HG03103 (cell line): ENCODE data around the gene VPS16.

Experiments
- ATAC-seq: cut with Tn5 transposase; IDR thresholded peaks from one replicate; pipeline ENCODE4 v1.9.1; 2021; ENCODE audit warnings: low read depth; ENCODE audit not compliant: unreplicated experiment

The VPS16 gene

DNA sequence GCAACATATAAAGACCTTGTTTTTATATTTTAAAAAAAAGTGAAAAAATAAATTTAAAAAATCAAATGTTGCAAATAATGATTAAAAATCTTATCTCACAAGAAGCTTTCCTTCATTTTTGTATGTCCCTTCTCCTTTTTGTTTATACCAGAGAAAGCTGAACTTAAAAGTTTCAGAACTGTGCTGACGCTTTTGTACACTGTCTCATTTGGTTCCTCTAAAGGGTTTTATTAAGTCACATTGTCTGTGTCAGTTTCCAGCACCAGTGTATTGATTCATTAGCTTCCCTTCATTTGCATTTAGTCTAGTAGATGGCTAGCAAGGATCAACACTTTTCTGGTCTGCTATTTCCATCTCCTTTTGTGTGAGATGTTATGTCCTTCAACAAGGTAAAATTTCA lies 6.8 kb upstream of the VPS16 start:
- ATAC-seq, result no peak

GRCh38 chr20:2834401-2835110 lies 6.0 kb upstream of the VPS16 start:
- no peak for ATAC-seq

DNA sequence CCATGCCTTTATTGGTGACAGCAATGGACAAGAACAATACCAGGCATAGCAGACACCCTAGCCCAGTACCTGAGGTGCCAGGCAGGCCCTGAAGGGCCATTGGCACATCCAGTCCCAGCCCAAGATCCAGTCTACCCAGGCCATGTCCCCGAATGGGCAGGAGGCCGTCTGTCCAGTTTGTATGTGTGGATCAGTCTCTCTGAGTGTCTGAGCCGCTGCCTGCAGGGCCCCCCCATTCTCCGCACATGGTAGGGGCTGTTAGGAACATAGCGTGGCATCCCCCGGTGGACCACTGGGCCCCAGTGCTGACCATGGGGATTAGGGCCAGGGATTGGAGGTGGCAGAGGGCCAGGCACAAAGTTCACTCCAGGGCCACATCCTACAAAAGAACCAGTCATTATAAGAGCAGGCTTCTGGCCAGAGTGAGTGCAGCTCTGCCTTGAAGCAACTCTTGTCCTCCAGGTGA lies 5.2 kb upstream of the VPS16 start:
- ATAC-seq, result no peak

GRCh38 chr20:2836035-2836434 lies 4.5 kb upstream of the VPS16 start:
- no peak for ATAC-seq

DNA sequence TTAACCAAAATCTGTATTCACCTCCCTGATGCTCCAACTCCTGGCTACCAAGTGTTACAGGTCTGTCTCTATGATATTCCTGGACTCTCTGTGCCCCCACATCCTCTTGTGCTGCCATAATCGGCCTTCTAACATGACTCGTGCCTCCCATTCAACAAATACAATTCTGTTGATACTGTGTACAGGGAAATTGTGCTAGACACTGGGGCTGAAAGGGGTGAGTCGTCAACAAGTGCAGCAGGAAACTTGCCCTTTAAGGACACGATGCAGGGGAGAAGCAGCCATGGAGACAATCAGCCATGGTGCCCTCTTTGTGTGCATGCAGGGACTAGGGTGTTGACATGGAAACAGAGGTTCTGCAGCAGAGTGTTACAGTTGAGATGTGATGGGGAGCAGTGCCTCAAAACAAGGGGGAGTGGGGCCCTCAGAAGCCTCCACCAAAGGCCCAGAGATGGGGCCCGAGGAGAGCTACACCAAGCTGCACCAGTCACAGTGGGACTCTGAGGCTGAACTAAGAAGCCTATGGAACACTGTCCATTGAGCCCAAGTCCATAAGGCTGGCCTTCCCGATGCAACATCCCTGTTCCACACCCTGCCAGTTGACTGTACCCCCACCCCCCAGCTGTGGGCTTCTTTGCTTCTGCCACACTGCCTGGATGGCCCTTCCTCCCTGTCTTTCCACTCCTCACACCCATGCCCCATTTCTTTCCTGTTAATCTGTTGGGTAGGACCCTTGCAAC lies 3.2 kb upstream of the VPS16 start:
- no peak for ATAC-seq

GRCh38 chr20:2838170-2838797 lies 2.3 kb upstream of the VPS16 start:
- no peak for ATAC-seq

- no peak for ATAC-seq
Measured at GRCh38 chr20:2838847-2839671, 1.5 kb upstream of the VPS16 start.

- no peak for ATAC-seq
Measured at GRCh38 chr20:2839732-2840137, 810 bp upstream of the VPS16 start.

GRCh38 chr20:2840967-2841531 lies 504 bp downstream of the VPS16 start:
- ATAC-seq, result peak; percentile 28

GRCh38 chr20:2845607-2846006 lies 5.1 kb downstream of the VPS16 start:
- ATAC-seq, result no peak

GRCh38 chr20:2846698-2847097 lies 6.2 kb downstream of the VPS16 start:
- ATAC-seq, result no peak

- no peak for ATAC-seq
Measured at GRCh38 chr20:2847802-2848201, 7.3 kb downstream of the VPS16 start.

- no peak for ATAC-seq
Measured at GRCh38 chr20:2849529-2849928, 9.0 kb downstream of the VPS16 start.

- ATAC-seq, result no peak
Measured at GRCh38 chr20:2851086-2851485, 10.5 kb downstream of the VPS16 start.

DNA sequence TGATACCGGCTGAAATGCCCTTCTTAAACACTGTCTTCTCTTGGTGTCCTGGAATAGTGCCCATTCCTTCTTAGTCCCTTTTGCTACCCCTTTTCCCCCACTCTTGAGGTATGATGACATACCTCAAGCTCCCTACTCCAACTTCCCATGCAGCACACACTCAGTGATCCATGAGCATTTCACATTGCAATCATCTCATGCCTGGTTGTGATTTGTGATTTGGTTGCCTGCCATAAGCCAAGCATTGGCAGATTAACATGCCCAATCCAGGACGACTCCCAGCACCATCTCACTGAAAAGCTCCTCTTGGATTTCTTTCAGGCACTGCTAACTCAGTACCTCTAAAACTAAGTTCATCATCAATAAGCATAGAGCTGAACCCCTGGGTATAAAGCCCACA lies 18.0 kb downstream of the VPS16 start:
- no peak for ATAC-seq

DNA sequence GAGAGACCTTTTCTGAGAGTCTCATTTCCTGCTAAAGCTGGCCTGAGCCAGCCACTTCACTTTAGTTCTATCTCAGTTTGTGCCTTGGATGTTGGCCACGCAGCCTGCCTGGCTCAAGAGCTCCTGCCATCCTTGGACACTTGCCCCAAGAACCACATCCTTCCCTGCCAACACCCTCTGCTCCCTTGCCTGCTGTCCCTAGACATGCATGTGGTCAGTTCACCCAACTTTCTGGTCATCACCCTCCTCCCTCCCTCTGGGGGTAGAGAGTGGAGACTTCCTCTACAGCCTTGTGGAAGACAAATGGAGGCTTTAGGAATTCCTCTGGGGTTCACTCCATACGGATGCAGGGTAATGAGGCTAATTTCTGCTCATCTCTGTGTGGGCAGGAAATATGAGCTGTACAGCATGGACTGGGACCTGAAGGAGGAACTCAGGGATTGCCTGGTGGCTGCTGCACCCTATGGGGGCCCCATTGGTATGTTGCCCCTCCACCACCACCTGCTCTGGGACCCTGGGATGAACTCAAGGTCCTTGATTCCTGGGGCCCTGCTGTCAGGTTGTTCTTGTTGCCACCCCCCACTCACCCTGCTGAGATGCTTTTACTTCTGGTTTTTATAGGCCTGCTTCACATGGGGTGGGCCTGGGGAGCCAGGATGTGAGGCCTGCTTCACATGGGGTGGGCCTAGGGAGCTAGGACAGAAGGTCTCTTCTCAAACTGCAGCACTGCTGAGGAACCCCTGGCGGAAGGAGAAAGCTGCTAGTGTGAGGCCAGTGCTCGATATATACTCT lies 19.0 kb downstream of the VPS16 start:
- ATAC-seq, result no peak

GRCh38 chr20:2864626-2865025 lies 24.1 kb downstream of the VPS16 start:
- no peak for ATAC-seq

DNA sequence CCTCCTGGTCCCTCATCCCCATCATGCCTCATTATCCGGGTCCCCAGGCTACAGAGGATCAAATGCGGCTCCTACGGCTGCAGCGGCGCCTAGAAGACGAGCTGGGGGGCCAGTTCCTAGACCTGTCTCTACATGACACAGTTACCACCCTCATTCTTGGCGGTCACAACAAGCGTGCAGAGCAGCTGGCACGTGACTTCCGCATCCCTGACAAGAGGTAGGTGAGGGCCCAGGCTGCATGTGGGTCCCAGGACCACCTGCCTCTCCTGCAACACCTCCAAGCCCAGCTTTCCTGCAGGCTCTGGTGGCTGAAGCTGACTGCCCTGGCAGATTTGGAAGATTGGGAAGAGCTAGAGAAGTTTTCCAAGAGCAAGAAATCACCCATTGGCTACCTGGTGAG lies 24.6 kb downstream of the VPS16 start:
- ATAC-seq, result no peak

GRCh38 chr20:2865630-2866029 lies 25.1 kb downstream of the VPS16 start:
- no peak for ATAC-seq

DNA sequence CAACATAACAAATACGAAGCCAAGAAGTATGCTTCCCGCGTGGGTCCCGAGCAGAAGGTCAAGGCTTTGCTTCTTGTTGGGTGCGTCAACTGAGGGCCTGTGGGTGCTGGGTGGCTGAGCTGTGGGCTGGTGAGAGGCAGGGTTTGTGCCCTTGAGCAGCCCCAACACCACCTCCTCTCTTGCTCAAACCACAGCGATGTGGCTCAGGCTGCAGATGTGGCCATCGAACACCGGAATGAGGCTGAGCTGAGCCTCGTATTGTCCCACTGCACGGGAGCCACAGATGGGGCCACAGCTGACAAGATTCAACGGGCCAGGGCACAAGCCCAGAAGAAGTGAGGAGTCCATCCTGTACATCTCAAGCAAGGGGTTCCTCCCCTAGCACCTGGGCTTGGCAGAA lies 25.7 kb downstream of the VPS16 start:
- no peak for ATAC-seq
